Smooth muscle cell (in vitro differentiated cells): Measurements from ENCODE around the gene TMEM108. TPM values are rescaled to one million over a fixed set of nuclear protein-coding genes. Genes with fewer than 3 reads are reported as not detected.

Experiments used
- DNase-seq: peaks from one replicate; lab custom pipeline; 2025; ENCODE audit not compliant: unreplicated experiment; lab: John Stamatoyannopoulos, UW
- H2AFZ ChIP-seq: fragments of 200-600 bp; sonication (generic); 2 replicates; pipeline ENCODE4 v1.6.0; 2016; ENCODE audit warnings: antibody characterized with exemption, low read depth, mild to moderate bottlenecking
- H3F3A ChIP-seq: fragments of 200-600 bp; sonication (generic); 2 replicates; pipeline ENCODE4 v1.6.0; 2017; ENCODE audit warnings: antibody characterized with exemption, low read depth
- H3K27ac ChIP-seq: fragments of 200-600 bp; sonication (generic); 2 replicates; pipeline ENCODE4 v1.5.1; 2016; ENCODE audit warnings: low read depth, mild to moderate bottlenecking
- H3K27me3 ChIP-seq: fragments of 200-600 bp; sonication (generic); 2 replicates; pipeline ENCODE4 v1.6.1; 2016; ENCODE audit warnings: low read depth, mild to moderate bottlenecking
- H3K36me3 ChIP-seq: fragments of 200-600 bp; sonication (generic); 2 replicates; pipeline ENCODE4 v1.5.1; 2016; ENCODE audit warnings: low read depth
- H3K4me1 ChIP-seq: fragments of 200-600 bp; sonication (generic); 2 replicates; pipeline ENCODE4 v1.5.1; 2016; ENCODE audit warnings: low read depth
- H3K4me2 ChIP-seq: fragments of 200-600 bp; sonication (generic); 2 replicates; pipeline ENCODE4 v1.6.0; 2016; ENCODE audit warnings: mild to moderate bottlenecking
- H3K4me3 ChIP-seq: fragments of 200-600 bp; sonication (generic); 2 replicates; pipeline ENCODE4 v1.5.1; 2016; ENCODE audit warnings: mild to moderate bottlenecking
- H3K79me2 ChIP-seq: fragments of 200-600 bp; sonication (generic); 2 replicates; pipeline ENCODE4 v1.6.0; 2016; ENCODE audit warnings: low read depth, mild to moderate bottlenecking
- H3K9ac ChIP-seq: fragments of 200-600 bp; sonication (generic); 2 replicates; pipeline ENCODE4 v1.6.0; 2016; ENCODE audit warnings: low read depth
- H3K9me3 ChIP-seq: fragments of 200-600 bp; sonication (generic); replicated peaks from 2 replicates; pipeline ENCODE4 v1.5.1; 2016; ENCODE audit warnings: low read depth
- H4K20me1 ChIP-seq: fragments of 200-600 bp; sonication (generic); 2 replicates; pipeline ENCODE4 v1.6.0; 2016; ENCODE audit warnings: low read depth
- CTCF ChIP-seq: fragments of 200-600 bp; sonication (generic); IDR thresholded peaks from 2 replicates; pipeline ENCODE4 v1.5.1; 2017; ENCODE audit warnings: borderline replicate concordance, mild to moderate bottlenecking, antibody characterized with exemption; ENCODE audit not compliant: insufficient read depth, poor library complexity, severe bottlenecking
- WGBS: methylation state at CpG from one replicate; pipeline ENCODE4 v1.1.7; 2016; ENCODE audit warnings: low lambda C conversion rate; 5-methylcytosine and 5-hydroxymethylcytosine counted together
- polyA plus RNA-seq: library from polyadenylated mRNA; unstranded; fragments of >200 nt; fragmentation: Nextera tagmentation; extraction: Ambion mirVana; gene quantifications from 2 replicates; pipeline ENCODE4 v1.2.1, GENCODE V29; 2016
- total RNA-seq: library from RNA; depleted of rRNA; stranded (reverse); fragments of >200 nt; gene quantifications from 2 replicates; pipeline ENCODE4 v1.2.3, GENCODE V29; 2014

TMEM108 gene
- total and polyA plus RNA-seq, 2 experiments from 2014 or later = 2.4 to 10.8 TPM

- Histone ChIP-seq H3K36me3 (no peaks in the 10 kb centered on the region), H2AFZ (no peak overlapping the region), H3K4me2 (no peak overlapping the region), H3K4me3 (no peak overlapping the region), H3K4me1 (no peaks in the 10 kb centered on the region), H3K79me2 (no peaks in the 10 kb centered on the region), H3K9me3 (no peaks in the 10 kb centered on the region), H3K27ac (no peak overlapping the region), H3F3A (no peaks in the 10 kb centered on the region), H4K20me1 (no peaks in the 10 kb centered on the region), H3K27me3 (no peaks in the 10 kb centered on the region), H3K9ac (no peak overlapping the region)
- 82% methylated on average over 3 of the region's 3 CpGs for WGBS
- TF ChIP-seq CTCF = no peak
- DNase-seq = no peak
These were observed 41.4 kb downstream of the TMEM108 start for GRCh38 chr3:133079621-133080020.

- H3K9ac ChIP-seq = no peak overlapping the region
- H3K4me2 ChIP-seq = no peak overlapping the region
- H3K79me2 ChIP-seq = no peaks in the 10 kb centered on the region
- 94% methylated on average over 7 of the region's 7 CpGs for WGBS
- no peak overlapping the region for H3K27ac ChIP-seq
- H2AFZ ChIP-seq = no peak overlapping the region
- no peak overlapping the region for H3K4me3 ChIP-seq
- H3K9me3 ChIP-seq = no peaks in the 10 kb centered on the region
- H3K36me3 ChIP-seq = no peaks in the 10 kb centered on the region
- H4K20me1 ChIP-seq = no peaks in the 10 kb centered on the region
- no peaks in the 10 kb centered on the region for H3K27me3 ChIP-seq
- no peaks in the 10 kb centered on the region for H3F3A ChIP-seq
- no peak for DNase-seq
- no peaks in the 10 kb centered on the region for H3K4me1 ChIP-seq
- TF ChIP-seq CTCF = no peak
These were observed 42.8 kb downstream of the TMEM108 start for GRCh38 chr3:133081016-133081415.

GRCh38 chr3:133083395-133083794, 45.2 kb downstream of the TMEM108 start:
- Histone ChIP-seq H3K4me1 (no peaks in the 10 kb centered on the region), H3K27me3 (no peaks in the 10 kb centered on the region), H3K79me2 (no peaks in the 10 kb centered on the region), H2AFZ (no peak overlapping the region), H3K9me3 (no peaks in the 10 kb centered on the region), H3K27ac (no peak overlapping the region), H3K36me3 (no peaks in the 10 kb centered on the region), H3K9ac (no peak overlapping the region), H4K20me1 (no peaks in the 10 kb centered on the region), H3F3A (no peaks in the 10 kb centered on the region), H3K4me3 (no peak overlapping the region), H3K4me2 (no peak overlapping the region)
- no peak for DNase-seq
- no peak for TF ChIP-seq CTCF
- WGBS = 85% methylated on average over 1 of the region's 1 CpG

GRCh38 chr3:133089906-133090485, 51.8 kb downstream of the TMEM108 start:
- Histone ChIP-seq H3K4me2 (no peak overlapping the region), H3K9me3 (no peaks in the 10 kb centered on the region), H3K4me3 (no peak overlapping the region), H3K9ac (no peak overlapping the region), H3K27me3 (no peaks in the 10 kb centered on the region), H3K36me3 (no peaks in the 10 kb centered on the region), H3K27ac (no peak overlapping the region), H2AFZ (no peak overlapping the region), H3K4me1 (no peaks in the 10 kb centered on the region), H4K20me1 (no peaks in the 10 kb centered on the region), H3F3A (no peaks in the 10 kb centered on the region), H3K79me2 (no peaks in the 10 kb centered on the region)
- WGBS = 77% methylated on average over 2 of the region's 2 CpGs
- no peak for TF ChIP-seq CTCF
- no peak for DNase-seq
